NCI-H460 (cell line): ENCODE measurements around the gene RAP1GAP2. TPM values are rescaled to one million over a fixed set of nuclear protein-coding genes. Genes with fewer than 3 reads are reported as not detected.
"Not testable (repeated sequence)": the region's sequence is repeated elsewhere in the genome, so short reads cannot be mapped to it uniquely, and the experiment has no call there.

Experiments
- DNase-seq: peaks from one replicate; pipeline ENCODE4 v3.0.0-alpha.2; 2016; ENCODE audit warnings: low read depth; ENCODE audit errors: extremely low read depth
- total RNA-seq: library from RNA; depleted of rRNA; stranded (reverse); fragments of >200 nt; shearing (Covaris generic); gene quantifications from 2 replicates; pipeline ENCODE4 v1.2.3, GENCODE V29; 2014

RAP1GAP2 gene
- total RNA-seq, 1 experiment from 2014 or later: 13.6 TPM

GRCh38 chr17:2989855-2990254 is 193.6 kb downstream of the RAP1GAP2 start:
- DNase-seq: no peak

- DNase-seq: peak; percentile 18
Observed at GRCh38 chr17:2990396-2990795, 194.2 kb downstream of the RAP1GAP2 start.

- DNase-seq: not testable (repeated sequence)
Observed at GRCh38 chr17:2991396-2992180, 195.3 kb downstream of the RAP1GAP2 start.

- DNase-seq: no peak
Observed at GRCh38 chr17:2994441-2994840, 198.2 kb downstream of the RAP1GAP2 start.

- no peak for DNase-seq
Observed at GRCh38 chr17:2995377-2995776, 199.1 kb downstream of the RAP1GAP2 start.

GRCh38 chr17:2995886-2996809 is 199.9 kb downstream of the RAP1GAP2 start:
- no peak for DNase-seq

- DNase-seq: no peak
Observed at GRCh38 chr17:2996810-2997670, 200.8 kb downstream of the RAP1GAP2 start.

GRCh38 chr17:2998469-2998901 is 202.2 kb downstream of the RAP1GAP2 start:
- not testable (repeated sequence) for DNase-seq

GRCh38 chr17:3002538-3003295 is 206.5 kb downstream of the RAP1GAP2 start:
- DNase-seq: no peak

- no peak for DNase-seq
Observed at GRCh38 chr17:3003296-3004149, 207.3 kb downstream of the RAP1GAP2 start.

- peak; percentile 89 for DNase-seq
Observed at GRCh38 chr17:3004150-3004801, 208.0 kb downstream of the RAP1GAP2 start.

- DNase-seq: no peak
Observed at GRCh38 chr17:3004925-3005324, 208.7 kb downstream of the RAP1GAP2 start.

GRCh38 chr17:3005696-3006095 is 209.5 kb downstream of the RAP1GAP2 start:
- DNase-seq: no peak

GRCh38 chr17:3006801-3007200 is 210.6 kb downstream of the RAP1GAP2 start:
- DNase-seq: no peak

- no peak for DNase-seq
Observed at GRCh38 chr17:3007651-3008121, 211.4 kb downstream of the RAP1GAP2 start.

GRCh38 chr17:3008336-3009288 is 212.4 kb downstream of the RAP1GAP2 start:
- no peak for DNase-seq

- no peak for DNase-seq
Observed at GRCh38 chr17:3009411-3009920, 213.2 kb downstream of the RAP1GAP2 start.
